H9 (cell line): Measurements from ENCODE around the gene GRID1. TPM values are rescaled to one million over a fixed set of nuclear protein-coding genes. Genes with fewer than 3 reads are reported as not detected.

Source experiments
- DNase-seq: peaks from one replicate; pipeline ENCODE4 v3.0.0-alpha.2; 2017
- H2AFZ ChIP-seq: one replicate; pipeline ENCODE4 v1.6.1; 2013; ENCODE audit warnings: mild to moderate bottlenecking, low read length, control low read depth, moderate library complexity
- H2AK5ac ChIP-seq: 2 replicates; pipeline ENCODE4 v1.6.1; 2013; ENCODE audit warnings: low read length, control low read depth, mixed read lengths; ENCODE audit not compliant: insufficient read length
- H2BK120ac ChIP-seq: one replicate; pipeline ENCODE4 v1.6.1; 2013; ENCODE audit warnings: low read depth, mild to moderate bottlenecking, low read length, control low read depth, inconsistent platforms; ENCODE audit not compliant: poor library complexity, severe bottlenecking
- H2BK12ac ChIP-seq: 2 replicates; pipeline ENCODE4 v1.6.1; 2013; ENCODE audit warnings: low read length, control low read depth, mixed read lengths, low read depth; ENCODE audit not compliant: insufficient read length
- H2BK15ac ChIP-seq: 2 replicates; pipeline ENCODE4 v1.6.1; 2013; ENCODE audit warnings: low read depth, low read length, control low read depth
- H2BK20ac ChIP-seq: one replicate; pipeline ENCODE4 v1.6.1; 2013; ENCODE audit warnings: low read depth, mild to moderate bottlenecking, low read length, control low read depth, inconsistent platforms; ENCODE audit not compliant: poor library complexity, severe bottlenecking
- H2BK5ac ChIP-seq: 2 replicates; pipeline ENCODE4 v1.6.1; 2013; ENCODE audit warnings: low read length, control low read depth, mixed read lengths; ENCODE audit not compliant: insufficient read length
- H3K14ac ChIP-seq: 2 replicates; pipeline ENCODE4 v1.6.1; 2013; ENCODE audit warnings: low read length, control low read depth; ENCODE audit not compliant: insufficient read depth
- H3K18ac ChIP-seq: 2 replicates; pipeline ENCODE4 v1.6.1; 2013; ENCODE audit warnings: low read depth, mild to moderate bottlenecking, mixed read lengths, low read length, control low read depth; ENCODE audit not compliant: insufficient read length
- H3K23ac ChIP-seq: 2 replicates; pipeline ENCODE4 v1.6.1; 2013; ENCODE audit warnings: low read length, control low read depth, mixed read lengths, low read depth; ENCODE audit not compliant: insufficient read length
- H3K23me2 ChIP-seq: 2 replicates; pipeline ENCODE4 v1.6.1; 2013; ENCODE audit warnings: low read depth, mild to moderate bottlenecking, mixed read lengths, low read length, control low read depth; ENCODE audit not compliant: insufficient read length, poor library complexity, severe bottlenecking
- H3K27ac ChIP-seq: 2 replicates; pipeline ENCODE4 v1.5.1; 2013; ENCODE audit warnings: low read length, control low read depth, mixed read lengths, low read depth; ENCODE audit not compliant: insufficient read length
- H3K27me3 ChIP-seq: 2 replicates; pipeline ENCODE4 v1.6.1; 2013; ENCODE audit warnings: low read length, control low read depth, inconsistent platforms; ENCODE audit not compliant: insufficient read depth
- H3K4ac ChIP-seq: 2 replicates; pipeline ENCODE4 v1.6.1; 2013; ENCODE audit warnings: low read depth, mild to moderate bottlenecking, control low read depth, inconsistent platforms, low read length, moderate library complexity
- H3K4me1 ChIP-seq: 2 replicates; pipeline ENCODE4 v1.6.1; 2013; ENCODE audit warnings: low read length, control low read depth, inconsistent platforms; ENCODE audit not compliant: insufficient read depth
- H3K4me2 ChIP-seq: 2 replicates; pipeline ENCODE4 v1.6.1; 2013; ENCODE audit warnings: low read length, control low read depth, mixed read lengths; ENCODE audit not compliant: insufficient read length, insufficient read depth
- H3K56ac ChIP-seq: 2 replicates; pipeline ENCODE4 v1.6.1; 2013; ENCODE audit warnings: low read depth, mild to moderate bottlenecking, mixed read lengths, low read length, control low read depth; ENCODE audit not compliant: insufficient read length
- H3K79me1 ChIP-seq: 2 replicates; pipeline ENCODE4 v1.6.1; 2013; ENCODE audit warnings: low read depth, mild to moderate bottlenecking, moderate library complexity, low read length, control low read depth, inconsistent platforms; ENCODE audit not compliant: insufficient read depth, poor library complexity, severe bottlenecking
- H3K79me2 ChIP-seq: 2 replicates; pipeline ENCODE4 v1.6.1; 2013; ENCODE audit warnings: low read length, control low read depth, inconsistent platforms; ENCODE audit not compliant: insufficient read depth
- H3K9ac ChIP-seq: 2 replicates; pipeline ENCODE4 v1.6.1; 2013; ENCODE audit warnings: low read length, control low read depth, mixed read lengths; ENCODE audit not compliant: insufficient read length; ENCODE audit errors: extremely low read depth
- H3K9me3 ChIP-seq: one replicate; pipeline ENCODE4 v1.6.1; 2013; ENCODE audit warnings: low read depth, low read length, inconsistent platforms; ENCODE audit not compliant: control insufficient read depth
- H3T11ph ChIP-seq: one replicate; pipeline ENCODE4 v1.6.1; 2013; ENCODE audit warnings: mild to moderate bottlenecking, low read length, control low read depth, inconsistent platforms
- H4K20me1 ChIP-seq: one replicate; pipeline ENCODE4 v1.6.1; 2013; ENCODE audit not compliant: control insufficient read depth, insufficient read length, insufficient read depth
- H4K5ac ChIP-seq: 2 replicates; pipeline ENCODE4 v1.6.1; 2013; ENCODE audit warnings: low read depth, mild to moderate bottlenecking, mixed read lengths, low read length, control low read depth; ENCODE audit not compliant: insufficient read length
- H4K8ac ChIP-seq: replicated peaks from 2 replicates; pipeline ENCODE4 v1.6.1; 2013; ENCODE audit warnings: low read length, control low read depth, mixed read lengths, low read depth; ENCODE audit not compliant: insufficient read length
- H4K91ac ChIP-seq: 2 replicates; pipeline ENCODE4 v1.6.1; 2013; ENCODE audit warnings: low read depth, mild to moderate bottlenecking, moderate library complexity, mixed read lengths, low read length, control low read depth; ENCODE audit not compliant: insufficient read length
- H3K27ac Mint-ChIP-seq, 3 experiments: 2 replicates in 2 of 3; 3 replicates in 1 of 3; pipeline ENCODE4 v1.8.0; 2020 to 2021; ENCODE audit warnings: mixed read lengths in 3 of 3, mild to moderate bottlenecking in 1 of 3, moderate library complexity in 1 of 3
- H3K27me3 Mint-ChIP-seq: 2 replicates; pipeline ENCODE4 v1.8.0; 2021; ENCODE audit warnings: low read depth, mild to moderate bottlenecking, moderate library complexity, mixed read lengths
- H3K36me3 Mint-ChIP-seq, 3 experiments: 2 replicates in 2 of 3; 3 replicates in 1 of 3; pipeline ENCODE4 v1.8.0; 2020 to 2021; ENCODE audit warnings: low read depth in 3 of 3, mixed read lengths in 3 of 3; ENCODE audit not compliant: insufficient read depth in 1 of 3
- H3K4me1 Mint-ChIP-seq, 2 experiments: 2 replicates each; pipeline ENCODE4 v1.8.0; 2020; ENCODE audit warnings: mixed read lengths in 2 of 2
- H3K4me3 Mint-ChIP-seq, 2 experiments: 2 replicates in 1 of 2; 3 replicates in 1 of 2; pipeline ENCODE4 v1.8.0; 2020 to 2021; ENCODE audit warnings: mild to moderate bottlenecking in 2 of 2, mixed read lengths in 2 of 2, moderate library complexity in 1 of 2
- H3K9me3 Mint-ChIP-seq, 2 experiments: 2 replicates in 1 of 2; 3 replicates in 1 of 2; pipeline ENCODE4 v1.8.0; 2020; ENCODE audit warnings: mild to moderate bottlenecking in 2 of 2, mixed read lengths in 2 of 2, moderate library complexity in 1 of 2
- CTCF ChIP-seq: fragments of 200-600 bp; sonication (generic); conservative IDR thresholded peaks from 3 replicates; pipeline ENCODE4 v1.8.0; 2021; ENCODE audit warnings: antibody characterized with exemption, mild to moderate bottlenecking
- WGBS: extraction: QIAGEN DNeasy Blood & Tissue Kit; methylation state at CpG from one replicate; pipeline ENCODE4 v1.1.7; 2013; ENCODE audit warnings: missing lambda C conversion rate, low lambda C conversion rate, mixed read lengths; ENCODE audit not compliant: insufficient read length; ENCODE audit errors: extremely low coverage; 5-methylcytosine and 5-hydroxymethylcytosine counted together
- total RNA-seq: library from RNA; stranded (reverse); gene quantifications from 2 replicates; pipeline ENCODE4 v1.2.1, GENCODE V29; 2021

GRID1 gene
- total RNA-seq, 1 experiment from 2014 or later: 0.35 TPM

- Histone ChIP-seq H3K14ac (no peak overlapping the region), H2AFZ (no peak overlapping the region), H3K4ac (no peak overlapping the region), H2BK5ac (no peak overlapping the region), H2BK15ac (no peak overlapping the region), H2BK12ac (no peak overlapping the region), H3K4me2 (no peak overlapping the region), H3T11ph (no peak overlapping the region), H2BK120ac (no peak overlapping the region), H4K91ac (no peak overlapping the region), H3K9ac (no peak overlapping the region), H3K4me1 (no peaks in the 10 kb centered on the region; the same call in 1 of the 2 replicates), H3K23me2 (no peaks in the 10 kb centered on the region), H3K79me2 (no peaks in the 10 kb centered on the region; the same call in 1 of the 2 replicates), H4K20me1 (no peaks in the 10 kb centered on the region), H4K8ac (no peak overlapping the region), H3K56ac (no peak overlapping the region), H3K27me3 (no peaks in the 10 kb centered on the region), H3K27ac (no peak overlapping the region), H3K9me3 (no peaks in the 10 kb centered on the region), H2AK5ac (no peak overlapping the region), H4K5ac (no peak overlapping the region), H3K79me1 (no peaks in the 10 kb centered on the region), H3K18ac (no peak overlapping the region), H2BK20ac (no peak overlapping the region), H3K23ac (no peak overlapping the region)
- Mint-ChIP-seq H3K36me3 (no peaks in the 10 kb centered on the region), H3K4me3 (no peak overlapping the region), H3K4me1 (peaks cover 0 to 6% of the 10 kb centered on the region in 2 experiments; a peak in 2 of 4 replicates), H3K27ac (0 out of 7 replicates have a peak overlapping the region, but pooled peaks of 1 of the 3 experiments have one; percentile 47), H3K27me3 (no peaks in the 10 kb centered on the region), H3K9me3 (no peaks in the 10 kb centered on the region)
- no peak for DNase-seq
- no CpG with 5 or more reads among the region's 6 CpGs for WGBS
- no peak for TF ChIP-seq CTCF
Measured at GRCh38 chr10:85641479-85642009, 725.1 kb downstream of the GRID1 start.
